ENCODE results near the gene CEP192.

Gene CEP192

DNA sequence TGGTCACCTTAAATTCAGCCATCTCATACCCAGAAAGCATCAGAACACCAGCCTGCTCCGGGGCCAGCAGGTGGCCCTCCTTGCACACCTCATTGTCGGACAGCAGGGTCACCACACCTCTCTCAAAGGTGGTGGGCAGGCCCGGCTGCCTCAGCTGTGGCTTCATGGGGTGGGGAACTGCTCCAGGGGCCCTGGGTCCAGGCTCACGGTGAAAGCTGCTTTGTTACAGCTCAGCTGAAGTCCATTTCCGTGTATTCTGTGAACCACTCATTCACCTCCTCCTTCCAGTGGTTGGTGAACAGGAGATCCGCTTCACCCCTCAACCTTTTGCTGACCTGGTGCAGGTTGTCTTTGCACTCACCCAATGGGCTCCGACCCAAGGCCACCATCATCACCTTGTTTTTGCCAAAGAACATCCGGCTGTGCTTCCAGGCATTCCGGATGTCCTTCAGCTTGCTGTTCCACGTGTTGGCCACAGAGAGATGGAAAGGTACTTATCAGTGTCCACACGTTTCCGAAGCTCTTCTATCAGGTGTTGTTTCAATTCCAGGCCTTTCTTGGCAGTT, 148.8 kb downstream of the CEP192 start:
- no peak for DNase-seq (ENCODE audit: low read depth in 1 of 2, low spot score in 1 of 2)
- no peak for TF ChIP-seq CTCF (IDR thresholded peaks at IDR 0.05; ENCODE audit: insufficient read depth, low read length)
- no peak for TF ChIP-seq SPI1 (IDR thresholded peaks at IDR 0.05; ENCODE audit: borderline replicate concordance, low read depth)
- TF ChIP-seq POLR2AphosphoS5 (IDR thresholded peaks at IDR 0.05; ENCODE audit: low read depth): no peak
- TF ChIP-seq GABPA (IDR thresholded peaks at IDR 0.05; ENCODE audit: low read depth): no peak
- Histone ChIP-seq H3K27ac (replicated peaks) (no peak overlapping the region), H3K27me3 (ENCODE audit: insufficient read depth, poor library complexity, severe bottlenecking) (no peaks in the 10 kb centered on the region), H3K4me3 (replicated peaks; ENCODE audit: insufficient read depth, low read length) (no peak overlapping the region)

DNA sequence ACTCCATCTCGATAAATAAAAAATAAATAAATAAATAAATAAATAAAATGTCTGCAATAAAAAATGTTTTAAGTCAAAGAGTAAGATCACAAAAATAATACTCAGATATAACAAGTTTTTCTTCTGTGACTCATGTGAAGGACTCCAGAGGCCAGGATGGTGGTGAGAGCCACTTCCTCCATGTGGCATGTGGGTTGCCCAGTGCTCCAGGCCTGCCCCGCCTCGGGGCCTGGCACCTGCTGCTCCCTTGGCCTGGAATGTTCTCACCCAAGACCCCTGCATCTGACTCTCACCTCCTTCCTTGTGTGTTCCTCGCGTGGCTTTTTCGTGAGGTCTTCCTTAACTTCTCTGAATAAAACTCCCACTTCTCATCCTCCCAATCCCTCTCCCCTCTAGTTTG, 150.0 kb downstream of the CEP192 start:
- no peaks in the 10 kb centered on the region for H3K27me3 ChIP-seq (ENCODE audit: insufficient read depth, poor library complexity, severe bottlenecking)
- H3K27ac ChIP-seq (replicated peaks): no peak overlapping the region
- no peak for DNase-seq (ENCODE audit: low read depth in 1 of 2, low spot score in 1 of 2)
- TF ChIP-seq GABPA (IDR thresholded peaks at IDR 0.05; ENCODE audit: low read depth): no peak
- TF ChIP-seq SPI1 (IDR thresholded peaks at IDR 0.05; ENCODE audit: borderline replicate concordance, low read depth): peak; percentile 8; the same call in 1 of the 2 replicates
- no peak overlapping the region for H3K4me3 ChIP-seq (replicated peaks; ENCODE audit: insufficient read depth, low read length)

DNA sequence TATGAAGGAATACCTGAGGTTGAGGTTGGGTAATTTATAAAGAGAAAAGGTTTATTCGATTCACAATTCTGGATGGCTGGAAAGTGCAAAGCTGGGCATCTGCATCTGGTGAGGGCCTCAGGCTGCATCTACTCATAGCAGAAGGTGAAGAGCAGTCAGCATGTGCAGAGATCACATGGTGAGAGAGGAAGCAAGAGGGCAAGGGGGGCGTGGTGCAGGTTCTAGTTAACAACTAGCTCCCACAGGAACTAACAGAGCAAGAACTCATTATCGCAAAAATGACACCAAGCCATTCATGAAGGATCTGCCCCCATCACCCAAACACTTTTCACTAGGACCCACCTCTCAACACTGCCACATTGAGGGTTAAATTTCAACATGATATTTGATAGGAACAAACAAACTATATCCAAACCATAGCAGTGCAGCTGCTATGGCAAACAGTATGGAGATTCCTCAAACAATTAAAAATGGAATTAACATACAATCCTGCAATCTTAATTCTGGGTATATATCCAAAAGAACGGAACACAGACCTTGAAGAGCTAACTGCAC, 154.6 kb downstream of the CEP192 start:
- Histone ChIP-seq H3K4me3 (replicated peaks; ENCODE audit: insufficient read depth, low read length) (no peak overlapping the region), H3K27ac (replicated peaks) (no peak overlapping the region), H3K27me3 (ENCODE audit: insufficient read depth, poor library complexity, severe bottlenecking) (no peaks in the 10 kb centered on the region)
- DNase-seq (ENCODE audit: low read depth in 1 of 2, low spot score in 1 of 2): peak; percentile 16 to 41
- TF ChIP-seq POLR2AphosphoS5 (IDR thresholded peaks at IDR 0.05; ENCODE audit: low read depth): no peak
- TF ChIP-seq SPI1 (IDR thresholded peaks at IDR 0.05; ENCODE audit: borderline replicate concordance, low read depth): no peak
- TF ChIP-seq REST (IDR thresholded peaks at IDR 0.05; ENCODE audit: insufficient replicate concordance, low read depth): no peak
- TF ChIP-seq GABPA (IDR thresholded peaks at IDR 0.05; ENCODE audit: low read depth): no peak
- TF ChIP-seq CTCF (IDR thresholded peaks at IDR 0.05; ENCODE audit: insufficient read depth, low read length): no peak

DNA sequence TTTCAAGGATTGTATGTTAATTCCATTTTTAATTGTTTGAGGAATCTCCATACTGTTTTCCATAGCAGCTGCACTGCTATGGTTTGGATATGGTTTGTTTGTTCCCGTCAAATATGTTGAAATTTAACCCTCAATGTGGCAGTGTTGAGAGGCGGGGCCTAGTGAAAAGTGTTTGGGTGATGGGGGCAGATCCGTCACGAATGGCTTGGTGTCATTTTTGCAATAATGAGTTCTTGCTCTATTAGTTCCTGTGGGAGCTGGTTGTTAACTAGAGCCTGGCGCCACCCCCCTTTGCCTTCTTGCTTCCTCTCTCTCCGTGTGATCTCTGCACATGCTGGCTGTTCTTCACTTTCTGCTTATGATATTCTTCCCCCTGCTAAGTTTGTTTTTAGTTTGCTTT, 156.0 kb downstream of the CEP192 start:
- H3K4me3 ChIP-seq (replicated peaks; ENCODE audit: insufficient read depth, low read length): no peak overlapping the region
- no peaks in the 10 kb centered on the region for H3K27me3 ChIP-seq (ENCODE audit: insufficient read depth, poor library complexity, severe bottlenecking)
- peak overlapping the region; percentile 59 for H3K27ac ChIP-seq (replicated peaks)
- peak; percentile 40; the same call in 1 of the 2 replicates for TF ChIP-seq POLR2AphosphoS5 (IDR thresholded peaks at IDR 0.05; ENCODE audit: low read depth)
- TF ChIP-seq CTCF (IDR thresholded peaks at IDR 0.05; ENCODE audit: insufficient read depth, low read length): no peak
- TF ChIP-seq SPI1 (IDR thresholded peaks at IDR 0.05; ENCODE audit: borderline replicate concordance, low read depth): peak; percentile 34; the same call in 1 of the 2 replicates
- peak; percentile 78 to 93 for DNase-seq (ENCODE audit: low read depth in 1 of 2, low spot score in 1 of 2)

DNA sequence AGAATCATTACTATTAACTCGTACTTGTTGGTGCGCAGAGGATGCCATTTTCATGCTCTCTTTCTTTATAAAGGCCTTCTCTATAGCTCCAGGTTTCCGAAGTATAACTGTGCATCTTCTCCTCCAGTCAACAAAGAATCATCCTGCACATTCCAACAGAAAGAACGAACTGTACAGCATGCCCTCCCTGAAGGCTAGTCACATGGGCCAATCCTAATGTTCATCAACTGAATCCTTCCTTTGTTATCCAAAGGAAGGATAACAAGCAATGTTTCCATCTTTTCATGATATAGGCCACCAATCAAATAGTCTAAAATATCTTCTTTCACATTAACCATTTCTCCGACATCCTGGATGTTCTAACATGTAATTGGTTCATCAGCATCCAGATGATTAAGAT, 160.5 kb downstream of the CEP192 start:
- TF ChIP-seq GABPA (IDR thresholded peaks at IDR 0.05; ENCODE audit: low read depth) (no peak), SPI1 (IDR thresholded peaks at IDR 0.05; ENCODE audit: borderline replicate concordance, low read depth) (no peak), POLR2AphosphoS5 (IDR thresholded peaks at IDR 0.05; ENCODE audit: low read depth) (no peak), CTCF (IDR thresholded peaks at IDR 0.05; ENCODE audit: insufficient read depth, low read length) (no peak), REST (IDR thresholded peaks at IDR 0.05; ENCODE audit: insufficient replicate concordance, low read depth) (no peak)
- H3K27ac ChIP-seq (replicated peaks): no peak overlapping the region

More for the DNA sequence above, 160.5 kb downstream of the CEP192 start:
- no peak for DNase-seq (ENCODE audit: low read depth in 1 of 2, low spot score in 1 of 2)
- Histone ChIP-seq H3K4me3 (replicated peaks; ENCODE audit: insufficient read depth, low read length) (no peak overlapping the region), H3K27me3 (ENCODE audit: insufficient read depth, poor library complexity, severe bottlenecking) (no peaks in the 10 kb centered on the region)

Measured in HL-60 (cell line).